Activated CD4-positive, alpha-beta T cell treated with anti-CD3 and anti-CD28 coated beads for 4 hours (primary cell): ENCODE data around the gene PRKG1.

Source experiments
- DNase-seq, 2 donors: peaks; one replicate each; pipeline ENCODE4 v3.0.0-alpha.2; 2020

PRKG1 gene

GRCh38 chr10:52313933-52314821 lies 1239.9 kb downstream of the PRKG1 start, which contains the start of gene DKK1:
Gene DKK1, plus strand, starts transcription at chr10:52314281. Its CDS starts 154 bp downstream, at chr10:52314435.
- DNase-seq: no peak

- DNase-seq: no peak
Measured at GRCh38 chr10:52314822-52315552, 1240.7 kb downstream of the PRKG1 start.

- DNase-seq: no peak
Measured at GRCh38 chr10:52316001-52316400, 1241.7 kb downstream of the PRKG1 start.

- DNase-seq: no peak
Measured at GRCh38 chr10:52316500-52316899, 1242.2 kb downstream of the PRKG1 start.

DNA sequence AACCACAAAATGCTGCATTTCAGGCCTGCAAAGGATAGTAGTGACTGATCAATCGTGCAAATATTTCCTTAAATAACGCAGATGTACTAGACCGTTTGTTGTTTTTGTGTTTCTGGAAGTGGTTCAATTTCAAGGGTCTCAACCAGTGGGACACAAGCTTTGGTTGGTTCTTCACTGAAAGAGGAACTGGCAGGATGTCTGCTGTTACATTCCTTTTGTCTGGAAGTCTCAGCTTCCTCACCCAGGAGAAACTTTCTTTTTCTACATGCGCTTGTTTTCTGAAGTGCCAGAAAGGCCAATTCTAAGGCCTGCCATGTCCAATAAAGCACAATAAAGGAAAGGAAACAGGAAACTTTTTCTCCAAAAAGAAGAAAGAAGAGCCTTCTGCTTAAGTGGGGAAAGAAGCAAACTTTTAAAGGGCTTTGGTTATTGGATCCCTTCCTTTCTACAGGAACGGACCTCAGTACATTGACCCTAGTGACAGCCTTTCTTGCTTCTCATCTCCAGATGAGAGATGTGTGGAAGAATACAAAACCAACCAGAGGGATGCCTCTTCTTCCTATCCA lies 1243.9 kb downstream of the PRKG1 start:
- no peak for DNase-seq

GRCh38 chr10:52318822-52319464 lies 1244.7 kb downstream of the PRKG1 start:
- no peak for DNase-seq

DNA sequence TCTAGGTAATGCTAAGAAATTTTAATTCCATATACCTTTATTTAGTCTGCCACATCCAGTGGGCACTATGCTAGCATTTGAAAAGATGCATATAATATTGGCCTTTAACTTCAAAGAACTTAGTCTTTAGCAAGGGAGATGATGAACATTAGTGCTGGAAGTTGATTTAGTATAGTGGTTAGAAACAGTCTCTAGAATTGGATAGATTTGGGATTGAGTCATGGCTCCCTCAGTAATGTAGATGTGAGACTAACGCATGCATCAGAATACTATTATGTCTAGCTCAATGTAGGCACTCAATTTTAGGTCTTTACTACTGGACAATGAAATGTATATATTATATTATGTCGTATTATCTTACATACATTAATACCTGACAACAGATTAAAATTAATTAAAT lies 1245.6 kb downstream of the PRKG1 start:
- no peak for DNase-seq

- no peak for DNase-seq
Measured at GRCh38 chr10:52322323-52322722, 1248.0 kb downstream of the PRKG1 start.

GRCh38 chr10:52322936-52323335 lies 1248.6 kb downstream of the PRKG1 start:
- no peak for DNase-seq

- DNase-seq: no peak
Measured at GRCh38 chr10:52326382-52326781, 1252.1 kb downstream of the PRKG1 start.

DNA sequence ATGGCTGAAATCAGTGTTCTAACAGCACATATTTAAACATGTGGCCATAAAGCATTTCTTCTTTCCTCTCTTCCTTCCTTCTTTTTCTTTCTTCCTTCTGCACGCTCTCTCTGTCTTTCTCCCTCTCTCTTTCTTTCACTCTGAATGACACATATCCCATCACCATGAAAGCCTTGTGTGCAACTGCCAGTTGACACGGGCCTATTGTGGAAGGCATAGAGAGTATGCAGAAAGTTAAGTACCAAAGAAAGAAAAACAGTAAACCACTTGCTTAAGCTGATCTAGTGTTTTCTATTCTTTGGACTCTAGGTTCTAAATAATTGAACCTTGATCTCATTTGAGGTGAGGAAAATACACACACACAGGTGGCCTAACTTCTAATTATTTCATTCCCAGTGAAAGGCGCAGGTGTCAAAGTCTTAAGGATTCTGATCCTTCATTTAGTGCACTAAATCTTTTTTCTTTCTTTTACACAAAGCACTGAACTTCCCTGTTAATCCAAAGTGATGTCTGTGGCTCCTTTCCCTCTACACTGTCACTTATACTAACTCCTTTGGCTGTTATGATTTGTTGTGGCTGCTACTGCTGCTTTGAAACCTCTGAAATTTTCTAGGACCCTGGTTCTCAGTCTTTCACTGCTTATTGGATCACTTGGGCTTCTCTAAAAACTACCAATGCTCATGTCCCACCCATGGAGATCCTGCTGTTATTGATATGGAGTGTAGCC lies 1257.5 kb downstream of the PRKG1 start:
- DNase-seq: no peak

DNA sequence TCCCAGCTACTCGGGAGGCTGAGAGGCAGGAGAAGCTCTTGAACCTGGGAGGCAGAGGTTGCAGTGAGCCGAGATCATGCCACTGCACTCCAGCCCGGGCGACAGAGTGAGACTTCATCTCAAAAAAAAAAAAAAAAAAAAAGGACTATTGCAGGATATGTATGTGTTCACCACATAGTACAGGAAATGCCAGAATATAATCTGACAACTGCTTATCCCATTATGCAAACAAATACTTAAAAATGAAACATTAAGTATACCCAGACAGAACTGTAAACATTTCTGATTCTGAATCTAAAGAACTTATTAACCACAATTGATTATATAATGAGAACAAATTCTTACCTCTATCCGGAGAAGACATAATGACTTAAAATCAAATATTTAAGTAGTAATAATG lies 1258.5 kb downstream of the PRKG1 start:
- no peak for DNase-seq

- DNase-seq: no peak
Measured at GRCh38 chr10:52334595-52334994, 1260.3 kb downstream of the PRKG1 start.

GRCh38 chr10:52335665-52336064 lies 1261.4 kb downstream of the PRKG1 start:
- DNase-seq: no peak

GRCh38 chr10:52337225-52337624 lies 1262.9 kb downstream of the PRKG1 start:
- DNase-seq: no peak

DNA sequence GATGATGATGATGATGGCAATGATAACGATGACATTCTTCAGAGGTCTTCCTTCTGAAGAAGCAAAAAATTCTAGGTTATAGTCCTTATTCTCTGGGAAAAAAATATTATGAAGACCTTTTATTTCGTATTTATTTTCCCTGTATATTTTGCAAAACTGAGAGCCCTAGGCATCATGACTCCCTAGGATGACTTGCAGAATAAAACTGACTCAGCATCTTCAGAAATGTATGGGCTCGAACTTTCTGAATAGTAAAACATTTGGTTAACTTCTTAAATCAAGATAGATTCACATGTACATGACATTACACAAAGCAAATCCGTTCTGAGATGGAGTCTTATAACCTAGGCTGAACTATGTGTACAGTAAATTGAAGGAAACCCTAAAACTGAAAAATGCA lies 1269.2 kb downstream of the PRKG1 start:
- no peak for DNase-seq

GRCh38 chr10:52346394-52347326 lies 1272.4 kb downstream of the PRKG1 start:
- no peak for DNase-seq

DNA sequence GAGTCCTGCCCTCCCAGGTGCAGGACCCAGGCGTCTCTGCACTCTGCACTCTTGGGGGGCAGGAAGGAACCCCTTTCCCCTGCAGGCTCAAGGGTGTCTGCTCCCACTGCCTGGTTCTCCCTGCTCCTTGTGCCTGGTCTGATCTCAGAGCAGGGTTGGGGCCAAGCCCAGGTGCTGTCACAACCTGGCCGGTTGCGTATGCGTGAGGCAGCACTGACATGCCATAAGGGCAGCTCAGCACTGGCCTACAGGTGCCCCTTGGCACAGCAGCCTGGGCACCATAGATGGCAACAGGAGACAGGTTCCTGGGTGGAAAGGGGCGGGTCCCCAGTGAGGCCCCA lies 1273.0 kb downstream of the PRKG1 start:
- DNase-seq: no peak
